ENCODE results near the gene CLDN9.

DNA sequence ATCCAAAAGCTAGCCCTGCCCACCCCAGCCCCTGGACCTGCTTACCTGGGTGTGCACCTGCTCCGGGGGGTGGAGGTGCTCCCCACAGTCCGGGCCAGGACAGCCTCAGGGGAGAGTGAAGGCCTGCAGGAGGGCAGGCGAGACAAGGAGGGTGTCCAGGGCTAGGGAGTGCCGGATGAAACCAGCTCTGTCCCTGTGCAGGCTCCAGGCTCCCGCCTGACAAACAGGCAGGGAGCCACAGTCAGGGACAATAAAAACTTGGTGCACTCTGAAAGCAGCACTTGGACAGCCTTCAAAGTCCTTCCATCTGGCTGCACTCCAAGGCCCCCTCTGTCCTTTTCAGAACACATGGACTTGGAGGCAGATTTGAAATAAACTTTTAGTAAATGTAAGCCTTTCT is 39.6 kb upstream of the CLDN9 start:
- TF ChIP-seq, protein P1, sequence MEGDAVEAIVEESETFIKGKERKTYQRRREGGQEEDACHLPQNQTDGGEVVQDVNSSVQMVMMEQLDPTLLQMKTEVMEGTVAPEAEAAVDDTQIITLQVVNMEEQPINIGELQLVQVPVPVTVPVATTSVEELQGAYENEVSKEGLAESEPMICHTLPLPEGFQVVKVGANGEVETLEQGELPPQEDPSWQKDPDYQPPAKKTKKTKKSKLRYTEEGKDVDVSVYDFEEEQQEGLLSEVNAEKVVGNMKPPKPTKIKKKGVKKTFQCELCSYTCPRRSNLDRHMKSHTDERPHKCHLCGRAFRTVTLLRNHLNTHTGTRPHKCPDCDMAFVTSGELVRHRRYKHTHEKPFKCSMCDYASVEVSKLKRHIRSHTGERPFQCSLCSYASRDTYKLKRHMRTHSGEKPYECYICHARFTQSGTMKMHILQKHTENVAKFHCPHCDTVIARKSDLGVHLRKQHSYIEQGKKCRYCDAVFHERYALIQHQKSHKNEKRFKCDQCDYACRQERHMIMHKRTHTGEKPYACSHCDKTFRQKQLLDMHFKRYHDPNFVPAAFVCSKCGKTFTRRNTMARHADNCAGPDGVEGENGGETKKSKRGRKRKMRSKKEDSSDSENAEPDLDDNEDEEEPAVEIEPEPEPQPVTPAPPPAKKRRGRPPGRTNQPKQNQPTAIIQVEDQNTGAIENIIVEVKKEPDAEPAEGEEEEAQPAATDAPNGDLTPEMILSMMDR (conservative IDR thresholded peaks at IDR 0.05; ENCODE audit: low read depth, low read length): no peak
- TF ChIP-seq EZH2 (IDR thresholded peaks at IDR 0.05; ENCODE audit: borderline replicate concordance, low read depth, low read length, poor library complexity, severe bottlenecking): no peak

All from A673 (cell line).